HepG2 (cell line): ENCODE results near the gene DDAH1. TPM values are rescaled to one million over a fixed set of nuclear protein-coding genes. Genes with fewer than 3 reads are reported as not detected.

ENCODE experiments used
- ARNTL ChIP-seq: sonication (generic); formaldehyde crosslinking; IDR thresholded peaks from 2 replicates; pipeline ENCODE4 v1.4.0; 2020; ENCODE audit warnings: mild to moderate bottlenecking, missing genetic modification reagents
- DZIP1 ChIP-seq: sonication (generic); formaldehyde crosslinking; IDR thresholded peaks from 2 replicates; pipeline ENCODE4 v1.5.0; 2020; ENCODE audit warnings: mild to moderate bottlenecking, missing genetic modification reagents
- FOXA1 ChIP-seq, 2 experiments: fragments of 450-650 bp in 1 of 2; sonication (generic) in 1 of 2; formaldehyde crosslinking in 1 of 2; IDR thresholded peaks; 2 replicates each; pipeline versions ENCODE4 v1.4.0 to v1.6.1; 2016 to 2020; ENCODE audit warnings: missing genetic modification reagents in 1 of 2
- GATAD2A ChIP-seq: IDR thresholded peaks from 2 replicates; pipeline ENCODE4 v1.6.1; 2016
- HNRNPL ChIP-seq: fragments of 200-400 bp; formaldehyde crosslinking; IDR thresholded peaks from 2 replicates; pipeline ENCODE4 v1.6.1; 2017; ENCODE audit warnings: mild to moderate bottlenecking, low read depth, low read length
- HNRNPLL ChIP-seq: fragments of 200-400 bp; formaldehyde crosslinking; IDR thresholded peaks from 2 replicates; pipeline ENCODE4 v1.6.1; 2017; ENCODE audit warnings: mild to moderate bottlenecking, low read depth, low read length; ENCODE audit not compliant: poor library complexity, severe bottlenecking
- ISX ChIP-seq: sonication (generic); formaldehyde crosslinking; conservative IDR thresholded peaks from 2 replicates; pipeline ENCODE4 v1.5.0; 2020; ENCODE audit warnings: missing genetic modification reagents
- JARID2 ChIP-seq: sonication (generic); formaldehyde crosslinking; IDR thresholded peaks from 2 replicates; pipeline ENCODE4 v1.8.1; 2023; ENCODE audit warnings: missing genetic modification reagents, inconsistent platforms; ENCODE audit not compliant: insufficient replicate concordance
- KAT2B ChIP-seq: fragments of 150-350 bp; IDR thresholded peaks from 2 replicates; pipeline ENCODE4 v1.6.1; 2014; ENCODE audit warnings: low read depth, low read length, borderline replicate concordance
- KDM4B ChIP-seq: sonication (generic); formaldehyde crosslinking; IDR thresholded peaks from 2 replicates; pipeline ENCODE4 v1.4.0; 2020; ENCODE audit warnings: missing genetic modification reagents
- MATR3 ChIP-seq: sonication (generic); formaldehyde crosslinking; IDR thresholded peaks from 2 replicates; pipeline ENCODE4 v1.4.0; 2020; ENCODE audit warnings: missing genetic modification reagents
- PHB2 ChIP-seq: fragments of 450-650 bp; IDR thresholded peaks from 2 replicates; pipeline ENCODE4 v1.6.1; 2018; ENCODE audit not compliant: partially characterized antibody
- STAT6 ChIP-seq: sonication (generic); formaldehyde crosslinking; IDR thresholded peaks from 2 replicates; pipeline ENCODE4 v1.4.0; 2020; ENCODE audit warnings: missing genetic modification reagents, mild to moderate bottlenecking, borderline replicate concordance
- ZBTB10 ChIP-seq: sonication (generic); formaldehyde crosslinking; IDR thresholded peaks from 2 replicates; pipeline ENCODE4 v1.4.0; 2020; ENCODE audit warnings: missing genetic modification reagents, borderline replicate concordance
- ZBTB46 ChIP-seq: sonication (generic); formaldehyde crosslinking; IDR thresholded peaks from 2 replicates; pipeline ENCODE4 v1.4.0; 2020; ENCODE audit warnings: mild to moderate bottlenecking, missing genetic modification reagents, borderline replicate concordance
- ZNF292 ChIP-seq: sonication (generic); formaldehyde crosslinking; IDR thresholded peaks from 2 replicates; pipeline ENCODE4 v1.8.1; 2022; ENCODE audit warnings: mild to moderate bottlenecking, low read depth, missing genetic modification reagents, borderline replicate concordance
- ZNF441 ChIP-seq: sonication (generic); formaldehyde crosslinking; IDR thresholded peaks from 2 replicates; pipeline ENCODE4 v1.7.0; 2021; ENCODE audit warnings: missing genetic modification reagents, borderline replicate concordance
- ZNF615 ChIP-seq: sonication (generic); formaldehyde crosslinking; IDR thresholded peaks from 2 replicates; pipeline ENCODE4 v1.5.0; 2020; ENCODE audit warnings: mild to moderate bottlenecking, missing genetic modification reagents, borderline replicate concordance
- ZNF713 ChIP-seq: sonication (generic); formaldehyde crosslinking; IDR thresholded peaks from 2 replicates; pipeline ENCODE4 v1.4.0; 2020; ENCODE audit warnings: mild to moderate bottlenecking, missing genetic modification reagents
- polyA plus RNA-seq, 8 experiments: library from polyadenylated mRNA; depleted of rRNA in 3 of 8; stranded (reverse) in 7 of 8; unstranded in 1 of 8; fragments of >200 nt; fragmentation: Illumina TruSeq in 4 of 8; extraction: Trizol in 4 of 8; gene quantifications; 2 replicates each; pipeline versions ENCODE4 v1.2.1 to v1.2.3, GENCODE V29; 2011 to 2016; ENCODE audit warnings: low read depth in 4 of 8, missing spikeins in 1 of 8, mixed read lengths in 1 of 8; ENCODE audit not compliant: insufficient read depth in 1 of 8
- total RNA-seq, 5 experiments: library from RNA; depleted of rRNA; stranded (reverse); fragments of >200 nt; fragmentation: Illumina TruSeq; extraction: Trizol; gene quantifications; 2 replicates each; pipeline ENCODE4 v1.2.3, GENCODE V29; 2016; ENCODE audit warnings: low read depth in 1 of 5

Gene DDAH1
- total and polyA plus RNA-seq, 2 of the 13 experiments (the other 11 are each of a cell fraction or from before 2014, with no cell fraction given): 39.7 to 64.4 TPM

GRCh38 chr1:85328713-85329397, 136.1 kb downstream of the DDAH1 start (continued):
- TF ChIP-seq STAT6 (CRISPR knock-in tag): peak; percentile 77; the same call in 1 of the 2 replicates
- no peak for TF ChIP-seq HNRNPL
- TF ChIP-seq PHB2: no peak
- TF ChIP-seq DZIP1: no peak
- 0 out of 2 replicates have a peak, but pooled peaks have one; percentile 54 for TF ChIP-seq ZNF615 (CRISPR knock-in tag)
- TF ChIP-seq FOXA1 (IDR thresholded peaks at IDR 0.05): no peak; the same call in 1 of the 2 replicates
- TF ChIP-seq FOXA1 (CRISPR knock-in tag; IDR thresholded peaks at IDR 0.05): peak; percentile 93
- TF ChIP-seq GATAD2A (CRISPR knock-in tag): peak; percentile 99
- TF ChIP-seq ZNF441: no peak
- TF ChIP-seq JARID2: peak; percentile 59
- TF ChIP-seq ZNF713 (CRISPR knock-in tag): 0 out of 2 replicates have a peak, but pooled peaks have one; percentile 63
- TF ChIP-seq ARNTL: peak; percentile 77
- no peak for TF ChIP-seq KAT2B
- TF ChIP-seq ZBTB10: no peak
- no peak for TF ChIP-seq ZBTB46 (CRISPR knock-in tag)
- peak; percentile 72; the same call in 1 of the 2 replicates for TF ChIP-seq KDM4B (CRISPR knock-in tag)
- no peak for TF ChIP-seq ISX
- TF ChIP-seq HNRNPLL: no peak
- TF ChIP-seq MATR3 (CRISPR knock-in tag): no peak
- peak; percentile 70; the same call in 1 of the 2 replicates for TF ChIP-seq ZNF292
